ENCODE results near the gene PLCE1. TPM values are rescaled to one million over a fixed set of nuclear protein-coding genes. Genes with fewer than 3 reads are reported as not detected.

PLCE1 gene
- total and polyA plus RNA-seq, 4 donors: 1.5 to 15.7 (median 5.2) TPM

DNA sequence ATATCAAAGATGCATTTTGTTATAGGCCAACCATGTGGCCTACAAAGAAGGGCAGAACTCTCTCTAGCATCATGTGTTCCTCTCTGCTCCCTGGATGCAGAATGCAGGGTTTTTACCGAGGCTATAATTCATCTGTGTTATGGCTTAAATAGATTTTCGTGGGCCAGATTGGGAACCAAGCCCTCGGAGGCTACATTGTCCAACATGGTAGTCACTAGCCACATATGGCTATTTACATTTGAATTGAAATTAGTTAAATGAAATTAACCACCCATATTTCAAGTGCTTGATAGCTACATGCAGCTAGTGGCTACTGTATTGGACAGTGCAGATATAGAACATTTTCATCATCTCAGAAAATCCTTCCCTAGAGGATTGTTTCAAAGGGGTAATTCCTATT, 2.8 kb downstream of the PLCE1 start:
- Histone ChIP-seq H3K27ac (ENCODE audit: low read depth in 1 of 2, low read length in 1 of 2) (no peak overlapping the region), H3K4me1 (ENCODE audit: control insufficient read depth in 5 of 5, insufficient read depth in 5 of 5, low read length in 5 of 5) (peaks cover 0 to 41% (median 12%) of the 10 kb centered on the region in 5 donors), H3K36me3 (ENCODE audit: control insufficient read depth in 4 of 4, insufficient read depth in 4 of 4, low read length in 4 of 4) (no peaks in the 10 kb centered on the region), H3K9me3 (ENCODE audit: control insufficient read depth in 4 of 4, insufficient read depth in 3 of 4, low read length in 3 of 4) (no peaks in the 10 kb centered on the region), H3K9ac (ENCODE audit: insufficient read depth in 1 of 2, low read length in 2 of 2) (no peak overlapping the region), H3K27me3 (ENCODE audit: control insufficient read depth in 3 of 3, insufficient read depth in 3 of 3, low read length in 2 of 3) (peaks cover 0 to 4% (median 0%) of the 10 kb centered on the region in 3 donors), H3K4me3 (no peak overlapping the region)
- ATAC-seq (ENCODE audit: insufficient read depth, low FRiP score): no peak
- WGBS, 2 donors: 85 to 90% methylated on average over 3 of the region's 3 CpGs
- DNase-seq: no peak
- TF ChIP-seq, protein P1, sequence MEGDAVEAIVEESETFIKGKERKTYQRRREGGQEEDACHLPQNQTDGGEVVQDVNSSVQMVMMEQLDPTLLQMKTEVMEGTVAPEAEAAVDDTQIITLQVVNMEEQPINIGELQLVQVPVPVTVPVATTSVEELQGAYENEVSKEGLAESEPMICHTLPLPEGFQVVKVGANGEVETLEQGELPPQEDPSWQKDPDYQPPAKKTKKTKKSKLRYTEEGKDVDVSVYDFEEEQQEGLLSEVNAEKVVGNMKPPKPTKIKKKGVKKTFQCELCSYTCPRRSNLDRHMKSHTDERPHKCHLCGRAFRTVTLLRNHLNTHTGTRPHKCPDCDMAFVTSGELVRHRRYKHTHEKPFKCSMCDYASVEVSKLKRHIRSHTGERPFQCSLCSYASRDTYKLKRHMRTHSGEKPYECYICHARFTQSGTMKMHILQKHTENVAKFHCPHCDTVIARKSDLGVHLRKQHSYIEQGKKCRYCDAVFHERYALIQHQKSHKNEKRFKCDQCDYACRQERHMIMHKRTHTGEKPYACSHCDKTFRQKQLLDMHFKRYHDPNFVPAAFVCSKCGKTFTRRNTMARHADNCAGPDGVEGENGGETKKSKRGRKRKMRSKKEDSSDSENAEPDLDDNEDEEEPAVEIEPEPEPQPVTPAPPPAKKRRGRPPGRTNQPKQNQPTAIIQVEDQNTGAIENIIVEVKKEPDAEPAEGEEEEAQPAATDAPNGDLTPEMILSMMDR (IDR thresholded peaks at IDR 0.05; ENCODE audit: control extremely low read depth, extremely low read depth): no peak

DNA sequence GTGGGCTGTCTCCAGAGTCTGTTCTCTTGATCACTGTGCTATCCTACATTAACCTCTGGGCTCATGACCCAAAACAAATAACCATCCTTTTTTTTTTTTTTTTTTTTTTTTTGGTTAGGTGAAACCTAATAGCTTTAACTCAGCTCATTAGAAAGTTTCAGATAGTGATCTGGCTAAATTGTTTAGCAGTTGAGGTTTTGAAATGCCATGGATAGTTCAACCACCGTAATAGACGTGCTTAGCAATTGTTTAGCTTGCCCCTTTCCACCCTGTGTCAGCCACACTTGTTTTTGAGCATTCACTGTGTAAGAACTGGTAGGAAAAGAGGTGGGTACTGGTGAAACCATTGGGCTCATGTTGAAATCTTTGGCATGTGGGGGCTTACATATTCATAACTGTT, 3.8 kb downstream of the PLCE1 start:
- DNase-seq (no peak), ATAC-seq (ENCODE audit: insufficient read depth, low FRiP score) (no peak)
- no peak overlapping the region for H3K27ac ChIP-seq (ENCODE audit: low read depth in 1 of 2, low read length in 1 of 2)
- peaks cover 0 to 31% (median 8%) of the 10 kb centered on the region in 5 donors for H3K4me1 ChIP-seq (ENCODE audit: control insufficient read depth in 5 of 5, insufficient read depth in 5 of 5, low read length in 5 of 5)
- H3K27me3 ChIP-seq (ENCODE audit: control insufficient read depth in 3 of 3, insufficient read depth in 3 of 3, low read length in 2 of 3): peaks cover 0 to 4% (median 0%) of the 10 kb centered on the region in 3 donors
- TF ChIP-seq, protein P1 (IDR thresholded peaks at IDR 0.05; ENCODE audit: control extremely low read depth, extremely low read depth): no peak
- no peaks in the 10 kb centered on the region for H3K9me3 ChIP-seq (ENCODE audit: control insufficient read depth in 4 of 4, insufficient read depth in 3 of 4, low read length in 3 of 4)
- 82 to 92% methylated on average over 2 of the region's 2 CpGs for whole genome bisulfite sequencing, 2 donors
- no peaks in the 10 kb centered on the region for H3K36me3 ChIP-seq (ENCODE audit: control insufficient read depth in 4 of 4, insufficient read depth in 4 of 4, low read length in 4 of 4)
- H3K4me3 ChIP-seq: no peak overlapping the region
- H3K9ac ChIP-seq (ENCODE audit: insufficient read depth in 1 of 2, low read length in 2 of 2): no peak overlapping the region

DNA sequence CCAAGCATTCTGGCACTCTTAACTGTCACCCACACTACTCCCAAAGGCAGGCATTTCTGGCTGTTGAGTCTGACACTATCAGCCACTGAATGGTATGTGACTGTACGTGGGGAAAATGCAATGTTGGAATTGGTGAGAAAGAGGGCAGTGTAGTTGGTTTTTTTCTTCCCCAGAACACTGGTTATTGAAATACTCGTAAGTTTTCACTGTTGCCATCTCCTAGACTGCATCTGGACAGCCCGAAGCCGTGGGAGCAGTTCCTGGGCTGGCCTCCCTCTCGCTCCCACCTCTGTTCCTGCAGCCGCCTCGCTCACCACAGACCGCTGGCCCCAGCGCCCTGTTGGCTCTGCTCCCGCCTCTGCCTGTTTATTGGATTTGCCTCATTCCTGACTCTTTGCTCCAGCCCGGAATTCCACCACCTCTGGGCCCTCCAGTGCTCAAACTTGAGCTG, 5.7 kb downstream of the PLCE1 start:
- DNase-seq (peak; percentile 55 to 77 (median 64)), ATAC-seq (ENCODE audit: insufficient read depth, low FRiP score) (no peak)
- H3K27me3 ChIP-seq (ENCODE audit: control insufficient read depth in 3 of 3, insufficient read depth in 3 of 3, low read length in 2 of 3): peaks cover 0 to 4% (median 0%) of the 10 kb centered on the region in 3 donors
- no peak overlapping the region for H3K4me3 ChIP-seq
- H3K36me3 ChIP-seq (ENCODE audit: control insufficient read depth in 4 of 4, insufficient read depth in 4 of 4, low read length in 4 of 4): no peaks in the 10 kb centered on the region
- peak overlapping the region in 1 of 2 donors; percentile 34 for H3K9ac ChIP-seq (ENCODE audit: insufficient read depth in 1 of 2, low read length in 2 of 2)
- H3K4me1 ChIP-seq (ENCODE audit: control insufficient read depth in 5 of 5, insufficient read depth in 5 of 5, low read length in 5 of 5): peaks cover 0 to 20% (median 8%) of the 10 kb centered on the region in 5 donors
- H3K27ac ChIP-seq (ENCODE audit: low read depth in 1 of 2, low read length in 1 of 2): peak overlapping the region in 1 of 2 donors; percentile 39
- TF ChIP-seq, protein P1 (IDR thresholded peaks at IDR 0.05; ENCODE audit: control extremely low read depth, extremely low read depth): no peak
- no peaks in the 10 kb centered on the region for H3K9me3 ChIP-seq (ENCODE audit: control insufficient read depth in 4 of 4, insufficient read depth in 3 of 4, low read length in 3 of 4)
- WGBS, 2 donors: 52 to 62% methylated on average over 11 of the region's 11 CpGs

Data from lung (tissue), 12 donors.